HG03558 (cell line): ENCODE measurements around the gene LRRK2.

Source experiments
- ATAC-seq: cut with Tn5 transposase; IDR thresholded peaks from one replicate; pipeline ENCODE4 v1.9.1; 2021; ENCODE audit warnings: moderate number of reproducible peaks; ENCODE audit not compliant: unreplicated experiment; ENCODE audit errors: extremely low read depth

Gene LRRK2

DNA sequence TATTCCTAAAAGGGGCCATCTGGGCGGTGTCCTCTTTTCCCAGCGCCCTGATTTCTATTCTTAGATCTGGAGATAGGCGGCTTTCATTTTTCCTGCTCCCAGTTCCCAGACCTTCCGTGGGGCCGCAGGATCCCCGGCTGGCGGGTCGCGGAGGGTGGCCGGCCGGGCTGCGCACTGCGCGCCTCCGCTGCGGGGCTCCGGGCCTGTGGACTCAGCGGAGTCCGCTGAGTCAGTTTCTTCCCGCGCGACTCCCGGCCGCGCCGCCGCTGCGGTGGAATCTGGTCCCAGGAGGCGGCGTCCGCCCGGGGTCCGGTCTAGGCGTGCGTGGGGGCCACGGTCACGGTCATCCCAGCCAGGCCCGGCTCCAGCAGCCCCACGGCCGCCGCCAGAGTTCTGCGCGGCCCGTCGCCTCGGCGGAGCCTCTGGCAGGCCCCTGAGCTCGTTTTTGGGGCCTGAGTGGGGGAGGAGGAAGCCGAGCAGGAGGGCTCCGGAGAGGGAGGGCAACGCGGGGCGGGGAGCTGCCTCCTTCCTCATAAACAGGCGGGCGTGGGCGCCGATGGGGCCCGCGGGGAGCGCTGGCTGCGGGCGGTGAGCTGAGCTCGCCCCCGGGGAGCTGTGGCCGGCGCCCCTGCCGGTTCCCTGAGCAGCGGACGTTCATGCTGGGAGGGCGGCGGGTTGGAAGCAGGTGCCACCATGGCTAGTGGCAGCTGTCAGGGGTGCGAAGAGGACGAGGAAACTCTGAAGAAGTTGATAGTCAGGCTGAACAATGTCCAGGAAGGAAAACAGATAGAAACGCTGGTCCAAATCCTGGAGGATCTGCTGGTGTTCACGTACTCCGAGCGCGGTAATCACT is at the start of gene LRRK2:
TSS of gene LRRK2 (plus strand) at position 559 of the 853 bp plus-strand sequence. CDS start at position 694, 135 bp downstream.
- no peak for ATAC-seq

DNA sequence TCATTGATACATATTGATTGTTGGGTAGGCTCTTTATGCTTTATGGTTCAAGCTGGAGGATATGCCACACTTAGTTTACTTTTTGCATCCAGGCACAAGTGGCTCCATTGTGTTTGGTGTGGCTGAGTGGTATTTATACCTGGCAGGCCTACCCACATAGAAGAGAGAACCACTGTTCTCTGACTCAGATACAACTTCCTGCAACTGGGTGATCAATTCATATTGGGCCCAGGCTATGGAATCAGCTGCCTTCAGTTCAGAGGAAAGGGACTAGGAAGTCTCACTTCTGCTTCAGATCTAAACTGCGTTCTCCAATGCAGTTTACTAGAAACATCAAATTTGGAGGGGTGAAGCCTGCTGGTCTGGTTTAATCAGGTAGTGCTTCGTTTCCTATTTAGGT is 49.8 kb upstream of the LRRK2 start:
- no peak for ATAC-seq

GRCh38 chr12:40175489-40175888 is 49.3 kb upstream of the LRRK2 start:
- ATAC-seq: no peak

DNA sequence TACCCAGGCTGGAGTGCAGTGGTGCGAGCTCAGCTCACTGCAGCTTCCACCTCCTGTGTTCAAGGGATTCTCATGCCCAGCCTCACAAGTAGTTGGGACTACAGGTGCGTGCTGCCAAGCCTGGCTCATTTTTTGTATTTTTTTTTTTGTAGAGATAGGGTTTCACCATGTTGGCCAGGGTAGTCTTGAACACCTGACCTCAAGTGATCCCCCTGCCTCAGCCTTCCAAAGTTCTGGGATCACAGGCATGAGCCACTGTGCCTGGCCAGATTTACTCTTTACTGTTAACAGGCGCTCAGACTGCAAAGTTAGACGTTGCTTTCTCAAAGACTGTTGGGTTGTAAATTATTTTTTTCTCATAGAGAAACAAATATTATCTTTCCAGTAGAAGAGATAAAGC is 46.1 kb upstream of the LRRK2 start:
- ATAC-seq: no peak

DNA sequence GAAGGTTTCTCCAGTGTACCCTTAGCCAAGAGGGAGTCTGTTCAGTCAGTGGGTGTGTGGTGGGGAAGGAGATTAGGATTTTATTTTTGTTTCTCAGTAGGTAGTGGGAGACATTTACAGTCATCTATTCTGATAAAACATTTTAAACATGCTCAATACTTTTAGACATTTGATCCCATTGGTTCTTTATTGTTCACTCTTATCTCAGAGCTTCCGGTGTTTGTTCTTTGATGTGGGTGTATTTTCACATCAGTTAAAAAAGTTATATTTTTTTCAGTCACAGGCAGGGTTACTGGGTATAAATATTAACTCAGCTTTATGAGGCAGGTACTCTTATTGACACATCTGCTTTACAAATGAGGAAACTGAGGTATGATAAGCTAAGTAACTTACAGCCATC is 43.3 kb upstream of the LRRK2 start:
- ATAC-seq: no peak

DNA sequence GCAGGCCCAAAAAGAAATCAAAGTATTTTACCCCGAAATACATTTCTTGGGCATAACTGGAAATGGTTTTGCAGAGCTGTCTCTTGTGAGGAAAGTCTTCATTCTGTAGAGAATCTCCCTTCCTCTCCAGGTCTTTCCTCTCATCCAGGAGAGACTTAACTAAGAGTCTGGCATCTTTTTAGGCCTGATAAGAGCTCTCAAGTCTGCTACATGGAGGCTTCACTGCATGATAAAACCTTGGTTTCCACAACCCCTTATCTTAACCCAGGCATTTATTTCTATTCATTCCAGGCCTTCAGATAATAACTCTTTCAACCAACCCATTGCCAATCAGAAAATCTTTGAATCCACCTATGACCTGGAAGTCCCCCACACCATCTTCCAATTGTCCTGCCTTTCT is 41.1 kb upstream of the LRRK2 start:
- no peak for ATAC-seq

- no peak for ATAC-seq
These were observed 40.1 kb upstream of the LRRK2 start for GRCh38 chr12:40184493-40185302.

DNA sequence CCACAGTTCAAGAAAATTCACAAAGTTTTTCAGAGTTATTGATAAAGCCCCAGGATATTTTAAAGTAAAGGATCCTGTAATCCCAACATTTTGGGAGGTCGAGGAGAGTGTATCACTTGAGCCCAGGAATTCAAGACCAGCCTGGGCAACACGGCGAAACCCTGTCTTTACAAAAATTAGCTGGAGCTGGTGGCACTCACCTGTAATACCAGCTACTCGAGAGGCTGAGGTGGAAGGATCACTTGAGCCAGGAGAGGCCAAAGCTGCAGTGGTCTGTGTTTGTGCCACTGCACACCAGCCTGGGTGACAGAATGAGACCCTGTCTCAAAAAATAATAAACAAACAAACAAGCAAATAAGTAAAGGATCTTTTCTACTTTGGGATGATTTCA is 39.5 kb upstream of the LRRK2 start:
- no peak for ATAC-seq

DNA sequence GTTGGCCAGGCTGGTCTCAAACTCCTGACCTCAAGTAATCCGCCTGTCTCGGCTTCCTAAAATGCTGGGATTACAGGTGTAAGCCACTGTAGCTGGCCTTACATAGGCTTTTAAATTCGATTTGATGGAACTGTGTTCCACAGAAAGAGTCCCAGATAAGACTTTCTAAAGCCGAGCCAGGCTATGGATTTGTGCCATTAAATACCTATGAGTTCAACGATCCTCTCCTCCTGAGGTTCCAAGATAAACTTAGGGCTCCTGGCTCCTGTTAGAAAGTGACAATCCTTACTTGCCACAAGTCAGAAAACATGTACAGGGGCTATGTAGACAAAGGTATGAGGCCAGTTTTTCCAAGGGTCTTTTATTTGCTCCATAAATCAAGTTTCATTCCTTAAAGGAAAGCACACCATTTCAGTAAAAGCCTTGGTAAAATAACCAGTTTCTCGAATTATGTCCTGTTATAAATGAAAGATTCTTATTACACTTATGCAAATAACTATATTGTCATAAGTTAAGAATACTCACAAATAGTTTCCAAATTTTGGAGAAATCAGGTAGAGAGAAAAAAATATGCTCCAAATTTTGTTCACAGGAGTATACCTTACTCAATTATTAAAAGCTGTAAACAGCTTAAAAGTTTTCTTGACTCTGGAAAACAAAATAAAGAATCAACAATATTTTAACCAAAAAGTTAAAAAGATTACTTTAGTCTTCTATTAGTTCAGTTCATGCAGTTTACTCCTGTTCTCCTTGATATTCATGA is 36.1 kb upstream of the LRRK2 start:
- ATAC-seq: no peak

DNA sequence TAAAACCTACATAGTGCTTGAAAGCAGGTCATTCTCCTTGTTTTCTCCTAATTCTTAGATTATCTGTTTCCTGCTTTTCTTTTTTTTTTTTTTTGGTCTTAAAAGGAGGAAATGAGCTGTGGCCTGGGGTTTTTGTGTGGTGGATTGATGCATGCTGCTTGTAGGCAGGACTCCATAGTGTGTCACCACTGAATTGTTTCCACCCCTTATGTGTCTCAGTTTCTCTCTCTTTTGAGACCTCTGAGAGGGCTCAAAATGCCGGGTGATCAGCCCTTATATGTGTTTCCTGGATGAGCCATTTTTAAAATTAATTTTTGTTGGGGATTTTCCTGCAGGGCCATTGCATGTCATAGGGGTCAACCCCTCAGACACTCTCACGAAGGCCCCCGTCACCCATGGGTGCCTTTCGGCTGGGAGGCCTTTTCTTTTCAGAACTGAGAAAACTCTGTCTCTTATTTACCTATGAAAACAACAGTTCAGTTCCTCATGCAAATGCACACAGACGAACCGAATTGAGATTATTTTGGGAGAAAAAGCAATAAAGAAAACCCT is 32.0 kb upstream of the LRRK2 start:
- ATAC-seq: peak; percentile 96

- no peak for ATAC-seq
These were observed 30.0 kb upstream of the LRRK2 start for GRCh38 chr12:40194846-40195245.

GRCh38 chr12:40197590-40197989 is 27.2 kb upstream of the LRRK2 start:
- no peak for ATAC-seq

- ATAC-seq: no peak
These were observed 26.2 kb upstream of the LRRK2 start for GRCh38 chr12:40198601-40199000.

DNA sequence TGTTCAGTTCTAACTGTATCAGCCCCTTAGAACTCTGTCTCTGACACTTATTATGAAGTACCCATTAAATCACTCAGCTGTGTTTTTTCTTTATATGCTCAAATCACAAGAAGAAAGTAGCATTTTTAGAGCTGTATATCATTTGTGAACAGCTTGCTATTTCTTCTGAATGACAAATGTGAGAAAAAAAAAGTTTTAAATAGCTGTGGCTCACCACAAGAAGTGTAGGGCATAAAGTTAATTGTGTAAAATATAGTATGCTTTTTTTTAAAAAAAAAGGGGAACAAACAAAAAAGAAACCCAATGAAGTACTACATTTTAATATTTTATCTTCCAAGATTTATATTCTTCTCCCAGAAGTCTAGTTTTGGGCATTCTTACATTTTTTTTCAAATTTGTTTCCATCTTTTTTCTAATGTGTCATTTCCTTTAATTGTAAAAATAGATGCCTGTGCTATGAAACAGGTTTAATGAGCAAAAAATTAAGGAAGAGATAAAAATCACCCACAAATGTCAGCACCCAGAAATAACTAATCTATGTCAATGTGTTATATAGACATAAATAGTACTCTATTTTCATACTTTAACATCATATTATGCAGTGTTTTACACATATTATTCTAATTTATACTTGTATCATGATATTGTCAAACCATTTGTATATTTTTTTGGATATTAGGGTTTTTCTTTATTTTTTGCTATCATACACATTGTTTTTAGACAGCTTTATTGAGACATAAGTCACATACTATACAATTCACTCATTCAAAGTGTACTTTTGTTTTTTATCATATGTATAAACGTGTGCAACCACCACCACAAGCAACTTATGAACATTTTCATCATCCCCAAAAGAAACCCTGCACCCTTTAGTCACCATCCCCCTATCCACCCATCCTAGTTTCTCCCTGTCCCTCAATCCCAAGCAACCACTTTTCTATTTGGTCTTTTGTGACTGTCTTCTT is 22.4 kb upstream of the LRRK2 start:
- ATAC-seq: no peak

GRCh38 chr12:40203060-40203430 is 21.8 kb upstream of the LRRK2 start:
- ATAC-seq: no peak

DNA sequence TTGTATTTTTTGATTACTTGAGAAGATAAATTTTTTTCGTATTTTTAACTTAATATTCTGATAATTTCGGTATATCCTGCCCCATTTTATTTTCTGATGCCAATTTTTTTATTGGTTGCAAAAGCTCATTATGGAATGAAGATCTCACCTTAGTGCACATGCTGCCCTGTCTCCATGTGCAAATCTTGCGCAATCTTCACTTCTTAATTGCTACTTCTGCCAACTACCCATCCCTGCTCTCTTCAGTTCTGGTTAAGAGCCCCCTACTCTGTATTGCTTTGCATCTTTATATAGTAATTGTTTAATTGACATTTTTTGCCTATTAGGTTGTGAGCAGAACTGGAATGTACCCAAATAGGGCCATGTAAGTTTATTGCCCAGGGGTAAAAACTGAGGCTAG is 20.5 kb upstream of the LRRK2 start:
- ATAC-seq: no peak

GRCh38 chr12:40207551-40207950 is 17.2 kb upstream of the LRRK2 start:
- ATAC-seq: no peak

GRCh38 chr12:40208707-40209446 is 15.9 kb upstream of the LRRK2 start:
- ATAC-seq: peak; percentile 79

- no peak for ATAC-seq
These were observed 14.9 kb upstream of the LRRK2 start for GRCh38 chr12:40209886-40210285.
